Activated CD8-positive, alpha-beta memory T cell treated with anti-CD3 and anti-CD28 coated beads, Interleukin-2, amount 50 U/mL, for 48 hours (primary cell): ENCODE results near the gene RAPSN.

Experiments
- DNase-seq: peaks from one replicate; pipeline ENCODE4 v3.0.0-alpha.2; 2020

Gene RAPSN

GRCh38 chr11:47431356-47432083, 17.4 kb downstream of the RAPSN start:
- no peak for DNase-seq

- no peak for DNase-seq
Measured at GRCh38 chr11:47430524-47430923, 18.4 kb downstream of the RAPSN start.

- DNase-seq = peak; percentile 99
Measured at GRCh38 chr11:47426062-47426956, 22.6 kb downstream of the RAPSN start, which contains the start of gene PSMC3. TSS of gene PSMC3 (minus strand) at chr11:47426439. CDS start at chr11:47426279, 160 bp downstream.

- DNase-seq = peak; percentile 61
Measured at GRCh38 chr11:47425611-47426010, 23.3 kb downstream of the RAPSN start.

- DNase-seq = no peak
Measured at GRCh38 chr11:47418454-47419259, 30.3 kb downstream of the RAPSN start.

- DNase-seq = no peak
Measured at GRCh38 chr11:47417712-47418111, 31.2 kb downstream of the RAPSN start.

GRCh38 chr11:47415949-47416472, 32.9 kb downstream of the RAPSN start:
- peak; percentile 56 for DNase-seq

- DNase-seq = no peak
Measured at GRCh38 chr11:47415091-47415854, 33.7 kb downstream of the RAPSN start.

- no peak for DNase-seq
Measured at GRCh38 chr11:47414685-47415070, 34.3 kb downstream of the RAPSN start.

GRCh38 chr11:47413908-47414684, 34.8 kb downstream of the RAPSN start:
- DNase-seq = no peak

GRCh38 chr11:47413351-47413750, 35.6 kb downstream of the RAPSN start:
- no peak for DNase-seq

- peak; percentile 83 for DNase-seq
Measured at GRCh38 chr11:47411884-47412746, 36.8 kb downstream of the RAPSN start.

- no peak for DNase-seq
Measured at GRCh38 chr11:47410370-47411264, 38.3 kb downstream of the RAPSN start.

- DNase-seq = no peak
Measured at GRCh38 chr11:47409440-47410369, 39.2 kb downstream of the RAPSN start.

- peak; percentile 59 for DNase-seq
Measured at GRCh38 chr11:47408598-47409439, 40.1 kb downstream of the RAPSN start.

GRCh38 chr11:47407746-47408590, 41.0 kb downstream of the RAPSN start, which contains the start of gene SLC39A13:
TSS of gene SLC39A13 (plus strand) at chr11:47408590. CDS start at chr11:47410095, 1,505 bp downstream.
- peak; percentile 98 for DNase-seq
